Activated naive CD4-positive, alpha-beta T cell (primary cell): Measurements from ENCODE around the gene ARHGAP31.
"Not testable (repeated sequence)": the region's sequence is repeated elsewhere in the genome, so short reads cannot be mapped to it uniquely, and the experiment has no call there.

ENCODE experiments used
- DNase-seq, 4 experiments: peaks; one replicate each; lab custom pipeline; 2025; lab: John Stamatoyannopoulos, UW

The ARHGAP31 gene

DNA sequence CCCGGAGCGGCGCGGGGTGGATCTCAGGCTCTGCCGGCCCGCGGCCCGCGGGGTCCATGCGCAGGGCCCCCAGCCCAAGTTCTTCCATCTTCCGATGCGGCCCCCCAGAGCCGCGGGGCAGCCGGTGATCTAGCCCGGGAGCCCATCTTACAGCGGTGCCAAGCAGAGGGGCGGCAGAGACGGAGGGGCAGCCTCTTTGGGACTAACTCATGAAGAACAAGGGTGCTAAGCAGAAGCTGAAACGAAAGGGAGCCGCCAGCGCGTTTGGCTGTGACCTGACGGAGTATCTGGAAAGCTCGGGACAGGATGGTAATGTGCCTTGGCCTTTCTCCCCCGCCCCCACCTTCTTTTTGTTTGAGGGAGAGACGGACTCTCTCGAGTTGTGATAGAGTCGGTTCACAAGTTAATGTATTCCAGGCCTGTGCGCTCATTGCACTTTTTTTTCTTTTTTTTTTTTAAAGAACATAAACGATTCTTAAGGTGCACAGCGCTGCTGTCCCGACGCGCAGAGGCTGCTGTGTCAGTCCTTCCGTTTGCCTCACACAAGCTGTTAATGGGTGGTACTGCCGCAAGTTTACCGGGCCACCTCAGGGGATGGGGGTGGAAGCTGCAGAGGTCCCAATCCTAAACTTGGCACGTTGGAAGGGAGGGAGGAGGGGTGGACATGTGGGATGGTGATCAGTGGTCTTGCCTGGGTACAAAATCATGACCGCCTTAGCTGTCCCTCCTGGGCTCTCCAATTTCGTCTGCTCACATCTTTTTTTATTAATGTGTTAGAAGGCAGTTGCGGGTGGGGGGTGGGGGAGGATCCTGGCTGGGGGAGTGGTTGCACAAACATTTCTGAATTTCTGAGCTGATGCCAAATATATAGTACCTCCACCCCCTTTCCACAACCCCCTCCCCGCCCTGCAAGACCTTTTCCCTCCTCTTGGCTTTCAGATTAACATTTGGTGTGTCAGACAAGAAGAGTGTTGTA lies 801 bp downstream of the ARHGAP31 start:
- DNase-seq, result peak in 2 of 4 experiments; percentile 27 to 58

DNA sequence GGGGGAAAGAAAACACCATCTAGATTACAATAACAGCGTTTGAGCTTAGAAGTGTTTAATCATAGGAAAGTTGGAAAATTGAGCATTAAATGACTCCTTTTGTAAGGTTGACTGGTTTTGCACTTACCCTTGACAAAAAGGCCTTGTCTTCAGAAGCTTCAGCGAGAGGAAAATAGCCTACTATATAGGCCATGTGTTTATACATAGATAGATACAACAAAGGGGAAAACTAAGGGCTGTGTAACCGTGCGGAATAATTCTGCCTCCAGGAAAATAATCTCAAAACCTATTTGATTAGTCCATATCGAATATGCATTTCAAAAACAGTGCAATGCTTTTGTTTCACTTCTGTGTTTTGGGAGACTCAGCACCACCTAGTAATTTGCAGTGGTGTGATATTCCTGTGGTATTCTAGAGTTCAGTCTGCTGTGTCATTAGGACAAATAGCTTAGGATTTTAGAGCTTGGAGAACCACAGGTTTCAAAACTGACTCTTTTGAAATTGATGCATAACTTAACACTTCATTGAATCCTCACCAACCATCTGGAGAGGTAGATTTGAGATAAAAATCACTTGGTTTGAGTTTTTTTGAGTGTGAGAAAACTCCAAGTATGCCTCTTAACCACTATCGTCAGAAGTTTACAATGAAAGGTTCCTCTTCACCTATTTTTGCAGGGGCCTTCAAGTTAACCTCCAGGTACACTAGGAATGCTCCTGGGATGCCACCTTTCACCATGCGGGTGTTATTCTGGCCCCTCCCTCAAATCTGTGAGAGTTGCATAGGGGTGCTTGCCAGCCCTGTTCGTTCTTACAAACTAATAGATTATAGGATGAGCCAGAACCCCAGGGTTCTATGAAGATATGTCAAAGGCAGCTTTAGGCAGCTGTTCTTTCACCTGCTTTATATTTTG lies 1.9 kb downstream of the ARHGAP31 start:
- DNase-seq, result no peak

DNA sequence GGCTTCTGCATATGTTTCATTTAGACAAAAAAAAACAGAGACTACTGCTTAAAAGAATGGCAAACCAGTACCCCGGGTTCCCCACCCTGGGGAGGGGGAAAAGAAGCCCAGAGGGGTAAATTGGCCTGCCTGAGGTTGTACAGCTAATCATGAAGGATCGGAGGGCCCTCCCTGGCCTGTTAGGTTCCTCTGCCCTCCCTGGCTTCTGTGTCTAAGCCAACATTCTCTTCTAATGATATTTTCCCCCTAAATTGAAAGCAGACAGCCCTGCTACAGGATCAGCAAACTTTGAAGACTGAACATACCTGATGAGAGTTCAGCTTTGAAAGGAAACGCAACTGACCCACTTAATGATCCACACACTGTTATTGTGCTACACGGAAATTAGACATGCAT lies 2.5 kb downstream of the ARHGAP31 start:
- DNase-seq, result no peak

DNA sequence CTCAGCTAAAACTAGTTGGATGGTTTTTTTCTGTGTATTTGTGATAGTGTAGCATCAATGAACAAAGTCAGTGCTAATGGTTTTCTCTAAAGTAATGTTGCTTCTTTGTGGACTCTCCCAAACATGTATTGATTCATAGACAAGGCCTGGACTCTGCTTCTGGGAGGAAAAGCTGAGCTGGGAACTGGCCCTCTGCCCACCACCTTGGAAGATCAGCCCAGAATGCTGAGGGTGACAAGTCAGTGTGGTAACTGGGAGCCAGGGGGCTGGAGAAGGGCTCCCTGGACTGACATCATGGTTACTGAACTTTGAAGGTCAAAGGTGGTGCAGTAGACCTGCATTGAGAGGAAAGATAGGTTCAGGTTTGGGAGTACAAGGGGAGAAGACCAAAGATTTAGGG lies 3.0 kb downstream of the ARHGAP31 start:
- no peak for DNase-seq

DNA sequence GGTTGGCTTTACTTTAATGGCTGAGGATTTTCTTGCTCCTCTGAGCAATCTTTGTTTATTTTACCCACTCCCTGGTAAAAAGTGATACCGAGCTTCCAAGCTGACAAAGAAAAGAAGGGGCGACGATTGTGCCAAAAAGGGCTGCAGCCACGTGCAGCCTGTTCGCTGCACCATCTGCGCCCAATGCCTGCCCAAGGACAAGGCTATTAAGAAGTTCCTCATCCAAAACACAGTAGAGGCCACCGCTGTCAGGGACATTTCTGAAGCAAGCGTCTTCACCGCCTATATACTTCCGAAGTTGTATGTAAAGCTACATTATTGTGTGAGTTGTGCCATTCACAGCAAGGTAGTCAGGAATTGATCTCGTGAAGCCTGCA lies 4.4 kb downstream of the ARHGAP31 start:
- no peak for DNase-seq

DNA sequence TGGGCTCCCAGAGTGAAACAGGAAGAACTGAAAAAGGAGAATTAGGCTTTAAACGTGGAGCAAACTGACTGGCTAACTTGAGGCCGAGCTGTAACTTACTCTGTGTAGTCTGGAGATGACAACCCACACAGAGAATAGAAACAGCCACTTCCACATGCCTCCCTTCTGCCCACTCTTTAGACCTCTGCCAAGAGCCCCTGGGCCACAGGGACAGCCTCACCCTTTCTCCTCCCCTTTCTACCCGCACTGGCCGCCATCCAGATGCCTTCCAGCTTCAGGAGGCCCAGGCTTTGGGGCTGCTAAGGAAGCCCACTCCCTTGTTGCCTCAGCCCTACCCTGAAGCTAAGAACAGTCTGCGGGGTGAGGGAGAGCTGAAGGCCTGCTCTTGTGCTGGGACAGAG lies 6.8 kb downstream of the ARHGAP31 start:
- no peak for DNase-seq

DNA sequence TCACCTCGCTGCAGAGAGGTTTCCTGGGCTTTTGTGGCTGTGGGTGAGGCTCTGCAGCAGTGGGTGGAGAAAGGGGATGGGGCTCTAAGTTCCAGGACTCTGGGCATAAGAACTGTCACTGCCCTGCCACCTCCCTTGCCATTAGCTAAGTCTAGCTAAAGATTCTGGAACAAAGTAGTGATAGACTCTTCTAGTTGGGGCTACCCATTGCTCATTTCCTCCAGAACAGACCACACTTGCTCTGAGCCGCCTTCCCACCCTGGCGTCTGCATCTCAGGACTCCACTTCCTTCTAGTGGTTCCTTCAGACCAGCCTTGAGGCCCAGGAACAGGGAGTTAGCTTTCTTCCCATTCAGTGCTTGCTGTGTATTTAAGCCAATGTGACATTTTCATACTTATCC lies 7.5 kb downstream of the ARHGAP31 start:
- DNase-seq, result no peak

DNA sequence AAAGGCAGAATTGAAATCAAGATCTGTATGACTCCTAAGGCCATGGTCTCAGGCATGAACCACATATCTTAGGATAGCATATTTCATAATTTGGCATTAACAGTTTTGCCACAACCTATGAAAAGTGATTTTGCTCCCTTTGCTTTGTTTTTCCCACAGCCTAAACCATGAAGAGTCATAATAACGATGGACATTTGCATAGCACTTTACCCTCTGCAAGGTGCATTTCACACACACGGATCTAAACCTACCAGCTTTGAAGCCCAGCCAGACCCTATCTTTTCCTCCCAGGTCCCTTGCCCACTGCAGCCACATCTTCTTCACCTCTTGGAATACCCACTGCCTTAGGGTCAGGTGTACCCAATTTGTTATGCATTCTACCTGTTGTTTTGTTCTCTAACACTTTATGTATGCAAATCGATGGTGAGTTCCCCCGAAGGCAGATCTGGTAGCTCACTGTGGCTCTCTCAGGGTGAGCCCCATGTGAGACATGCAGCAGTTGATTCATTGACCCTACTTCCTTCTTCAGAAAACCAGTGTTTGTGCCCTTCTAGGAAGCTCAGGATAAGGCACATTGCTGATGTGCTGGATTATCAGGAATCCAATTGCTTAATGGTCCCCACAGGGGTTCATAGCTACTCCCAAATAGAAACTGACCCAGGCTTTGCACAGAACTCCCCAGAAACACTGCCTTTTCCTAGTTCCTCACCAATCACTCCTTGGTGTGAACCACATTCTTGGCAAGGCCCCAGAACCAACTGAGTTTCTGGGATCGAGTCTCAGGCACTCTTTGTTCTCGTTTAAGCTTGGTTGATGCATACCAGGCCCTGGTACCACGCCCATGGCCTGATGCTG lies 8.7 kb downstream of the ARHGAP31 start:
- no peak for DNase-seq

DNA sequence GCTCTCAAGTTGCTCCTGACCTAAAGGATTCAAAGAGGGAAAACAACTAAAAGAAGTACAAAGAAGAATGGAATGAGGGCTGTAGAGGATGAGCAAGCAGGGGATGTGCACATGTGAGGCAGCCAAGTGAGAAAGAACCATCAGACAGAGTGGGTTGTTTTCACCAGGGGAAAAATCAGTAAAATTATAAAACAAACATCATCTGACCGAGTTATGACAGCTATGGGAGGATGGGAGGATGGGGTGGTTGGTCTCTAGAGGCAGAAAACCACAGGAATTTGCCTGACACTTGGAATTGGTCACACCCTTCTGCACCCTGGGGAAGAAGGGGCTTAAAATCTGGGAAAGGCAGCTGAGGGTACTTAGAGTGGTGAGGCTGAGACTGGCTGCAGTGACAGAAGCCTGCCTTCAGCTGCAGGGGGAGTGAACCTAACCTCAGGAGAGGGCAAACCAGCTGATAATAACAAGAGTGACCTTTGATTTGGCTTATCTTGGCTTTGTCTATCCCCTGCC lies 10.1 kb downstream of the ARHGAP31 start:
- no peak for DNase-seq

DNA sequence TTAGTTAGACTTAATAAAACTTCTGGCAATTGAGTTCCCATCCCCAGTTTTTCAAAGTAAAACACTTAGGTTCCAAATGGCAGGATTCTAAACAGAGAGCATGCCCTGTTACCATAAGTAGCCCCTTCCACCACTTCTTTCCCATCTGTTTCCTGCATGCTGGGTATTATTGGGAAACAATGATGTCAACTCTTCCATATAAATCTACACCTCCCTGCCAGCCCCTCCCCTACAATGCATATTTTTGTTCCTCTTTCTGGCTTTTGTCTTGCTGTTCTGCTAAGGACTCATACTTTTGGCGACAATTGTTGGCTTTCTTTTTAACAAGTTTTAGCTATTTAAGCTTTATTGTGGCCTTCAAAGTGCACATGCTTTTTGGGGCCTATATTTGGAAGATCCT lies 11.1 kb downstream of the ARHGAP31 start:
- DNase-seq, result no peak

DNA sequence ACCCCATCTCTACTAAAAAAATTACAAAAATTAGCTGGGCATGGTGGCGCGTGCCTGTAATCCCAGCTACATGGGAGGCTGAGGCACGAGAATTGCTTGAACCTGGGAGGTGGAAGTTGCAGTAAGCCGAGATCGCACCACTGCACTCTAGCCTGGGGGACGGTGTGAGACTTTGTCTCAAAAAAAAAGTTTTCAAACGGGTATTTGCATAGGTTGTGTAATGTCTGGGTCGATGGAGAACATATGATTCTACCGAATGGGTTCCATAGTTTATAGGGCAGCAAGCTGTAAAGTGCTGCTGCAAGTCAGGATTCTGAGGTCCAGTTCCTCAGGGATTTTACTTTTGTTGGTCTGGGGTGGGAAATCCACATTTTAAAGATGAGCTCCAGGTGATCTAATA lies 12.2 kb downstream of the ARHGAP31 start:
- not testable (repeated sequence) for DNase-seq

DNA sequence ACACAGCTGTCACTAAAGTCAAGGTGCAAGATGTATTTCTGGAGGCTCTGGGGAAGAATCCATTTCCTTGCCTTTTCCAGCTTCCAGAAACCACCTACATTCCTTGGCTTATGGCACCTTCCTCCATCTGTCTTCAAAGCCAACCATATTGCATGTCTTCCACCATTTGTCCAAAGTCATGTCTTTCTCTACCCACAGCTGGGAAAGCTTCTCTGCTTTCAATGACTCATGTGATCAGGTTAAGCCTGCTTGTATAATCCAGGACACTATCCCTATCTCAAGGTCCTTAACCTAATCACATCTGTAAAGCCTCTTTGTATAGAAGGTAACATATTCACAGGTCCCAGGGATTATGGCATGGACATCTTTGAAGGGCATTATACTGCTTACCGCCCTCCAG lies 14.2 kb downstream of the ARHGAP31 start:
- DNase-seq, result no peak

DNA sequence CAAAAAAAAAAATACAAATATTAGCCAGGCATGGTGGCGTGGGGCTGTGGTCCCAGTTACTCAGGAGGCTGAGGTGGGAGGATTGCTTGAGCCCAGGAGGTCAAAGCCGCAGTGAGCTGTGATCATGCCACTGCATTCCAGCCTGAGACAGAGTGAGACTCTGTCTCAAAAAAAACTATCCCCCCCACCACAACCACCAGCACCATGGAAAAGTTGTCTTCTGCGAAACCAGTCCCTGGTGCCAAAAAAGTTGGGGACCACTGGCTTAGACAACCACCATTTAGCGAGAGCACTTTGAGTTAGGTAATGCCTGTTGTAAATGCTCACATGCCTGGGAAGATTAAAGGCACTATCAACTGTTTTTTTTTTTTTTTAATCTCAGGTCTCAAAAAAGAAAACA lies 15.4 kb downstream of the ARHGAP31 start:
- no peak for DNase-seq

DNA sequence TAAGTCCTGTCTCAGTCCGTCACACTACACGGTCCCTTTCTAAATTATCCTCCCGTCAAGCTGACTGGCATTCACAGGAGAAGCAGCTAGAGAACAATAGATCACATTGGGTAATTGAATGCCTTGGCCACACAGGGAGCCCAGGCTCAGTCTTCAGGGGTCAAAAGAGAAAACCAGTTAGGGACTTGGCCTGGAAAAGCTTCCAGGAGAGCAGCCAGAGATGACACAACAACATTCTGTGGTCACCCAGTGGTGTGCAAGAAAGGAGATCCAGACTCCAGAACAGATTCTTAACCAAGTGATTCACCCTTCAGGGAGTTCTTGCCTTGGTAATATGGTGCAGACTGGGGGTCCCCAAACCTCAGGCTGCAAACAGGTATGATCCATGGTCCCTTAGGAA lies 15.9 kb downstream of the ARHGAP31 start:
- no peak for DNase-seq

DNA sequence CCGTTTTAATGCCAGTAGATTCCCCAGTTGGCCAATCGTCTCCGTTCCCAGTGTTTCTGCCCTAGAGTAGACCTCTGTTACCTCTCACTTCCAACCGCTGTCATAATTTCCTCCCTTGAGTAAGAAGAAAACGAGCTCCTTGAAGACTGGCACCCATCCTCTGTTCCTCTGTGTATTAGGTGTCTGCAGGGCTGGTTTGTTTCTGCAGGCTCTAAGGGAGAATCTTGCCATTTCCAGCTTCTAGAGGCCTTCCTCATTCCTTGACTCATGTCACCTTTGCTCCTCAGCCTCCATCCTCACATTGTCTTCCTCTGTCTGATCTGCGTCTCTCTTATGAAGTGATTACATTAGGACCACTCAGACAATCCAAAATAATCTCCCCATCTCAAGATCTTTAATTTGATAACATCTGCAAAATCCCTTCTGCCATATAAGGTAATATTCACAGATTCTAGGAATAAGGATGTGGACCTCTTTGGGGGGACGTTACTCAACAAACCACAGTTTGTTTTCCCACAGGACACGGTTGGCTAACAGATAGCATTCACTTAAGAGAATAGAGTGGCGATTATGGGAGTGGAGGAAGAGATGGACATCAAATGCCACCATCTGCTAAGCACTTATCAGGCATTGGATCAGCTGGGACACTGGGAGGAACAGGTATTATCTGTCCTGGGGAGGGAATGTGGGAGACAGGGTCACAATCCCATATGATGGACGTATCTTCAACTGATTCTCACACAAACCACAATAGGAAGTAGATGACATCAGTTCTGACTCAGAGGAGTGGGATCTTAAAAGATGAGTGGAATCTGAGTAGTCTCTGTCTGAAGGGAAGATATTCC lies 17.1 kb downstream of the ARHGAP31 start:
- DNase-seq, result no peak

DNA sequence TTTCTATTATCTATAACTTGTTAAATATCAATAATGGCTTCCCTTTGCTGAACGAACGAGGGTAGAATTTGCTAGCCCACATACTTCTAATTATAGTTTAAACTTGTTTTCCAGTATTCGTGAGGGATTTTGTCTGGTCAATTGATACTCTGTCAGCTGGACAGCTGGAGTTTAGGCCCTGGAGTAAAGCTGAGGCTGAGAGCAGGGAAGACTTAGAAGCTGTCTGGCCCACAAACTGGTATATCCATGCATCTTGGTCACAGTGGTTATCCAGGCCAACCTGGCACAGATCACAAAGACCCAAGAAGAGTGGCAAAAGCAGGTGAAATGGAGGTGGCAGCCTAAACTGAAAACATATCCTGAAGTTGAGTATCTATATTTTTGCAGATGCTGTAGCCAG lies 19.3 kb downstream of the ARHGAP31 start:
- DNase-seq, result no peak

DNA sequence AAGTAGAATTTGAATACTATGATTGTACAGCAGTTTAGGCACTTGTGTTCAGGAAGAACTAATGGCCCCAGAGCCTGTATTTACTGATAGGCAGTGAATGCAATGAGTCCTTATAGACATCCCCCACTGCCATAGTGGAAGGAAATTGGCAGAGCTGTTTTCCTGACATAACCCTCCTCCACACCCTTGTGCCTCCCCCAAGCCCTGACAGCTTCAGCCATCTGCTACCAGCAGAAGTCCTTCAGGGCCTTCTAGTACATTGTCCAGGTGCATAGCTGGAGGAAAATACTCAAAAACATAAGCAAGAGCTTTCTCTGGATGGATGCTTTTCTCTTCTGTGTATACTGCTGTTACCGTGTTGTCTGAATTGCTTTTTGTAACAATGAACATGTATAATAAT lies 20.6 kb downstream of the ARHGAP31 start:
- DNase-seq, result no peak

DNA sequence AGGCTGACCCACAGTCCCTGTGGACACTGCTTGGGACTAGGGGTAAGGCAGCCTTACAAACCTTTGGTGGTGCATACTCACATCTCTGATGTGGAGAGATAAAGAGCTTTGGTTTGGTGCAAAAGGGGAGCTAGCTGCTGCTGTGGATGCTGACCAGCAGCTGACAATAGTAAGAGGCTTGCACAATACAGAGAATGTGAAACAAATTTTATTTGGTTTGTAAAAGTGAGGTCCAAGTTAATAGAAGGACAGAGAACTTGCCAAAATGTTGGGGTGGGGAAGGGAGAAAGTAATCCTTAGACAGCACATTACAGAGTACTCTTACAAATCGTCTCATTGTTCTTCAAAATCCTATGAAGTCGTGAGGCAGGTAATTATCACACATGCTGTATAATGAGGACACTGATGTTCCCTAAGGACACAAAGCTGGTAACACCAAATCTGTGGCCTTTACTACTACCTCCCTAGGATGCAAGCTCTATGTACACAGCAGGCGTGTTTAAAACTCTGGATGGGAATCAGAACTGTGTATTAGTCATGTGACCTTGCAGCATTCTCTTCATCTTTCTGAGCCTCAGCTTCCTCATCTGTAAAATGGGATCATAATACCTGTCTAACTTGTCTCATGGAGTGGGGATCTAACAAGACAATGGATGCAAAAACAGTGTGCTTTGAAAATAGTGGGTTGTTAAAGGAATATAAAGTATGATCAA lies 21.6 kb downstream of the ARHGAP31 start:
- DNase-seq, result no peak

DNA sequence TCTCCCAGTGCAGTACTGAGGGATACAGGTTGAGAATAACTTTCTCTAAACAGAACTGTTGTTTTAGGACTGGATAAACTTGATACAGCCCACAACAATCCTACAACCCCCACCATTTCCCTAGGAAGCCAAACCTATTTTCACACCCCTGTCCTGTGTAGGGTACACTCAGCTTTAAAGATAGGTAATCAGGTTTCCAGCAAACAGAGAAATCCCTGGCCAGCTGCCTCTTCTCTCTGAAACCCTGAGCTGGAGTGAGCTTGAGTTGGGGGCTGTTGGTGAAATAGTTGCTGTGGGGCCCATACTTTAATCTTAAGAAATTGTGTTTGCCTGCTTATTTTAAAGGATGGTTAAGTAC lies 22.1 kb downstream of the ARHGAP31 start:
- no peak for DNase-seq

DNA sequence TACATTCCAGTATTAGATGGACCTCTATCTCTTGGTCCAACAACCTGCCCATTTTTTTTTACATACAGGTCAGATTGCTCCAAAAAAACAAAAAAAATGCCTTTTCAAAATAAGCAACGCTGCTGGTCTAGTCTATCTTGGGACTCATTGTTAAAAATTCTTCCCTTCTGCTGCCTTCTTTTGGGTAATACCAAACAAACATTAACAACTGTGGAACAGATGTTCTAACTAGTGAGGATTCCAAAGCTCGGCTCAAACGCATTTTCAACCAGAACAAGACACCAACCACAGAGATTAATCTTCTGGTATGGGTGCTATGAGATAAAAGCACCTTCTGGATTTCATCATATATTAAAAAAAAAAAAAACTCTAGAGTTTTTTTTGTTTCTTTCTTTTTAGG lies 24.7 kb downstream of the ARHGAP31 start:
- no peak for DNase-seq
